ENCODE results near the gene A2M.

The A2M gene

DNA sequence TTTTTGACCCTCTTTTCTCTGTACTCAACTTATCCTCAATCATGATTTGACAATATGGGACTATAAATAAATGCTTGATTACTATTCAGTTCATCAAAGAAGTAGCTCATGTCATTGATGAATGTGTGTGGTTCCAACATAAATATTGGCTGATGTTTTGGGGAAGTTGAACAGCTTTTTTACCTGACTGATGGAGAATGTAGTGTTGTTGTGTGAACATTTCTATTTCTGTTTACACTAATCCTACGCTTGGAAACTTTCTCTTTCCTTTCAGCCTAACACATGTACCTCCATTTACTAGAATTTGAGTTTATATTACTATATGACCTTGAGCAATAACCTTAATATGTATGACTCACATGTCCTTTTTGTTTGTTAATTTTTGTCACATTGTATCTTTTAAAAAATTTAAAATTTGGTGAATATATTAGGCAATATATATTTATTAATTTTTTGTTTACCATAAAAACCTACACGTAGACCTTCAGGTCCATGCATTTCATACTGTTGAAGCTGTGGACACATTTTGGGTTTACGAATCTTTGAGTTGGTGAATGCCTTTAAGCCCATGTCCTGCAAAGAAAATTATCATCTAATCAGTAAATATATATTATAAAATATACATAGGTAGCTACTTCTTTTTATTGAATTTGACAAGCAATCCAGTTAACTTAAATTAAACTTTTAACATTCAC is 21.1 kb downstream of the A2M start:
- DNase-seq: no peak
- Histone ChIP-seq H3K27me3 (replicated peaks) (no peaks in the 10 kb centered on the region), H3K4me3 (ENCODE audit: low read depth, low read length) (no peak overlapping the region), H3K27ac (no peak overlapping the region), H3K36me3 (replicated peaks) (no peaks in the 10 kb centered on the region)
- in situ Hi-C loops (cut with HindIII; ENCODE audit: low pct_ligation_motif_present, low sequenced_read_pairs): no loop called here
- TF ChIP-seq CTCF (IDR thresholded peaks at IDR 0.05; ENCODE audit: low read depth, low read length, missing control alignments): no peak

- no peaks in the 10 kb centered on the region for H3K36me3 ChIP-seq (replicated peaks)
- in situ Hi-C loops (cut with HindIII; ENCODE audit: low pct_ligation_motif_present, low sequenced_read_pairs): no loop called here
- DNase-seq: no peak
- TF ChIP-seq CTCF (IDR thresholded peaks at IDR 0.05; ENCODE audit: low read depth, low read length, missing control alignments): no peak
- no peak overlapping the region for H3K27ac ChIP-seq
- no peaks in the 10 kb centered on the region for H3K27me3 ChIP-seq (replicated peaks)
- H3K4me3 ChIP-seq (ENCODE audit: low read depth, low read length): no peak overlapping the region
Measured at GRCh38 chr12:9091891-9092598, 23.7 kb downstream of the A2M start.

GRCh38 chr12:9090220-9090619 is 25.5 kb downstream of the A2M start:
- TF ChIP-seq CTCF (IDR thresholded peaks at IDR 0.05; ENCODE audit: low read depth, low read length, missing control alignments): no peak
- Histone ChIP-seq H3K4me3 (ENCODE audit: low read depth, low read length) (no peak overlapping the region), H3K27me3 (replicated peaks) (no peaks in the 10 kb centered on the region), H3K36me3 (replicated peaks) (no peaks in the 10 kb centered on the region), H3K27ac (no peak overlapping the region)
- in situ Hi-C loops (cut with HindIII; ENCODE audit: low pct_ligation_motif_present, low sequenced_read_pairs): no loop called here
- no peak for DNase-seq

- in situ Hi-C loops (cut with HindIII; ENCODE audit: low pct_ligation_motif_present, low sequenced_read_pairs): no loop called here
- no peaks in the 10 kb centered on the region for H3K36me3 ChIP-seq (replicated peaks)
- no peak overlapping the region for H3K27ac ChIP-seq
- no peak for DNase-seq
- H3K27me3 ChIP-seq (replicated peaks): no peaks in the 10 kb centered on the region
- no peak for TF ChIP-seq CTCF (IDR thresholded peaks at IDR 0.05; ENCODE audit: low read depth, low read length, missing control alignments)
- H3K4me3 ChIP-seq (ENCODE audit: low read depth, low read length): no peak overlapping the region
Measured at GRCh38 chr12:9087087-9087835, 28.5 kb downstream of the A2M start.

DNA sequence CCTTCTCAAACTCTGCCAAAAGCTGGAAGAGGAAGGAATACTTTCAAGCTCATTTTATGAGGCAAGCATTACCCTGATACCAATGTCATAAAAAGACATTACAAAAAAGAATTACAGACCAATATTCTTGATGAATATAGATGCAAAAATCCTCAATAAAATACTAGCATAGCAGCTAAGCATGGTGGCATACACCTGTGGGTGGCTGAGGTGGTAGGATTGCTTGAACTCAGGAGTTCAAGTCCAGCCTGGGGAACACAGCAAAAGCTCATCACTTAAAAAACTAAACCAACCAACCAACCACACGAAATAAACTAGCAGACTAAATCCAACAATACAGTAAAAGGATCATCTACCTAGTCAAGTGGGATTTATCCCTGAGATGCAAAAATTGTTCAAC is 29.6 kb downstream of the A2M start:
- in situ Hi-C loops (cut with HindIII; ENCODE audit: low pct_ligation_motif_present, low sequenced_read_pairs): no loop called here
- no peak overlapping the region for H3K27ac ChIP-seq
- H3K4me3 ChIP-seq (ENCODE audit: low read depth, low read length): no peak overlapping the region
- H3K36me3 ChIP-seq (replicated peaks): no peaks in the 10 kb centered on the region
- no peak for TF ChIP-seq CTCF (IDR thresholded peaks at IDR 0.05; ENCODE audit: low read depth, low read length, missing control alignments)
- DNase-seq: no peak
- no peaks in the 10 kb centered on the region for H3K27me3 ChIP-seq (replicated peaks)

Measured in brain microvascular endothelial cell (primary cell).